ENCODE data around the gene AFF2. TPM values are rescaled to one million over a fixed set of nuclear protein-coding genes. Genes with fewer than 3 reads are reported as not detected.
"Not testable (repeated sequence)": the region's sequence is repeated elsewhere in the genome, so short reads cannot be mapped to it uniquely, and the experiment has no call there.

Gene AFF2
- total RNA-seq, 1 experiment from 2014 or later = 0.13 TPM

- Histone ChIP-seq H3K4me1 (replicated peaks) (no peaks in the 10 kb centered on the region), H3K27ac (no peak overlapping the region), H3K36me3 (no peaks in the 10 kb centered on the region), H3K27me3 (replicated peaks) (no peaks in the 10 kb centered on the region), H3K4me3 (no peak overlapping the region), H3K9me3 (replicated peaks) (no peaks in the 10 kb centered on the region)
- no peak for DNase-seq (ENCODE audit: low read depth in 1 of 2, low spot score in 2 of 2)
These were observed 405.0 kb downstream of the AFF2 start for GRCh38 chrX:148905400-148905799.

DNA sequence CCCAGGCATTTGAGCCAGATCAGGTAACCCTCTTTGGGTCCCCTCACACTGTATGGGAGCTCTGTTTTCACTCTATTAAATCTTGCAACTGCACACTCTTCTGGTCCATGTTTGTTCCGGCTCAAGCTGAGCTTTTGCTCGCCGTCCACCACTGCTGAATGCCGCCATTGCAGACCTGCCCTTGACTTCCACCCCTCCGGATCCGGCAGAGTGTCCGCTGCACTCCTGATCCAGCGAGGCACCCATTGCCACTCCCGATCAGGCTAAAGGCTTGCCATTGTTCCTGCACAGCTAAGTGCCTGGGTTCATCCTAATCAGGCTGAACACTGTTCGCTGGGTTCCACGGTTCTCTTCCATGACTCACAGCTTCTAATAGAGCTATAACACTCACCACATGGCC, 406.2 kb downstream of the AFF2 start:
- H3K27me3 ChIP-seq (replicated peaks); H3K36me3 ChIP-seq; H3K27ac ChIP-seq; H3K4me1 ChIP-seq (replicated peaks); H3K4me3 ChIP-seq; DNase-seq (ENCODE audit: low read depth in 1 of 2, low spot score in 2 of 2); H3K9me3 ChIP-seq (replicated peaks): not testable (repeated sequence)

- H3K4me1 ChIP-seq (replicated peaks) = no peaks in the 10 kb centered on the region
- no peaks in the 10 kb centered on the region for H3K36me3 ChIP-seq
- no peak overlapping the region for H3K4me3 ChIP-seq
- DNase-seq (ENCODE audit: low read depth in 1 of 2, low spot score in 2 of 2) = no peak
- no peaks in the 10 kb centered on the region for H3K27me3 ChIP-seq (replicated peaks)
- H3K9me3 ChIP-seq (replicated peaks) = no peaks in the 10 kb centered on the region
- H3K27ac ChIP-seq = no peak overlapping the region
These were observed 409.3 kb downstream of the AFF2 start for GRCh38 chrX:148909758-148910157.

DNA sequence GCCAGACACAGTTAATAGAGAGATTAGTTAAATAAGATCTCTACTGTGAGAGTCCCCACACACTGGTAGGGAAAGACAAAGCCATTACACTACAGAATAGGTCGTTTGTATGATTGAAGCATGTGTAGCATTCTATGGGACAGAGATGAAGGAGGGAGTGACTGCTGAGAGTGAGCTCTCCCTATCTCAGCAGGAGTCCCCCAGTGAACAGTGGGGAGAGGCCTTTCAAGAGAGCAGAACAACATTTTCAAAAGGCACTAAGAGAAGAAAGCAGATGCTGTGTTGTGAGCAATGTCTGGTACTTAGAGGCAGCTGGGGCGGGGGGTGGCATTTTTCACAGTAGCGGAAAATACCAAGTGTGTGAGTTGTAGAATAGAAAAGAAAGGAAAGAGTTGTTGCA, 413.6 kb downstream of the AFF2 start:
- Histone ChIP-seq H3K4me3 (no peak overlapping the region), H3K27me3 (replicated peaks) (no peaks in the 10 kb centered on the region), H3K9me3 (replicated peaks) (no peaks in the 10 kb centered on the region), H3K4me1 (replicated peaks) (no peaks in the 10 kb centered on the region), H3K36me3 (no peaks in the 10 kb centered on the region), H3K27ac (no peak overlapping the region)
- DNase-seq (ENCODE audit: low read depth in 1 of 2, low spot score in 2 of 2) = no peak

- Histone ChIP-seq H3K4me1 (replicated peaks) (no peaks in the 10 kb centered on the region), H3K27me3 (replicated peaks) (no peaks in the 10 kb centered on the region), H3K36me3 (no peaks in the 10 kb centered on the region), H3K9me3 (replicated peaks) (no peaks in the 10 kb centered on the region), H3K27ac (no peak overlapping the region), H3K4me3 (no peak overlapping the region)
- DNase-seq (ENCODE audit: low read depth in 1 of 2, low spot score in 2 of 2) = no peak
These were observed 414.4 kb downstream of the AFF2 start for GRCh38 chrX:148914783-148915182.

DNA sequence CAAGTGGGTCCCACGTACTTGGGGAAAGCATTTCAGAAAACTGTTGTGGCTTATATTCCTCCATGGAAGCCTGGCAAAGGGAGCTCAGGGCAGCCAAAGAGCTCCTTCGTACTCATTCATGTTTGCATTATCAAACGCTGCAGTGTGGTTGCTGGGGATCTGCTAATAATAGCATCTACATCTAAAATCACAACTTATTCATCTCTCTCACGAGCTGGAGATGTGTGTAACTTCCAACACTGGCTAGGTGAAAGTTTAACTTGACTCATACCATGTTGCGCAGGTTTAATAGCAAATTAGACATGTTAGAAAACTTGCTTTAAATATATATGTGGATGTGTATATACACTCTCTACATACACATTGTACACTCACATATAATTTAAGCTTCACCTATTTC, 415.1 kb downstream of the AFF2 start:
- no peaks in the 10 kb centered on the region for H3K36me3 ChIP-seq
- DNase-seq (ENCODE audit: low read depth in 1 of 2, low spot score in 2 of 2) = no peak
- no peaks in the 10 kb centered on the region for H3K27me3 ChIP-seq (replicated peaks)
- no peak overlapping the region for H3K27ac ChIP-seq
- H3K4me3 ChIP-seq = no peak overlapping the region
- H3K9me3 ChIP-seq (replicated peaks) = no peaks in the 10 kb centered on the region
- no peaks in the 10 kb centered on the region for H3K4me1 ChIP-seq (replicated peaks)

DNA sequence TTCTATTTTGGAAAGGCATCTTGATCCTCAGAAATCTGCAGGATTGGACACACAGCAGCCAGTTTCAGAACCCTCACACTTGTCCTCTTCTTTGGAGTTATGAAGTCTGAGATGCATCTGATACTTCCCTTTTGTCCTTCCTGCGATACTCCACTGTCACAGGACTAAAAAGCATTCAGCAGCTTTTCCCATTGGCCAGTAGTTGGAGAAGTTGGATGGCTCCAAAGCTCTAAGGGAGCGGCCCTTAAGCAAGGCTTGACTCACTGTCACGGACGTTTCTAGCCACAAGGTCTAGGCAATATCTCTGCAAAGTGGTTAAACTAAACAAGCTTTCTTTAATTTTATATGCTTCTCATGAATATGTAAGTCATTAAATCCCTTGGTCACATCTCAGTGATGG, 417.0 kb downstream of the AFF2 start:
- Histone ChIP-seq H3K4me1 (replicated peaks) (no peaks in the 10 kb centered on the region), H3K36me3 (no peaks in the 10 kb centered on the region), H3K27ac (no peak overlapping the region), H3K4me3 (no peak overlapping the region), H3K9me3 (replicated peaks) (no peaks in the 10 kb centered on the region), H3K27me3 (replicated peaks) (no peaks in the 10 kb centered on the region)
- DNase-seq (ENCODE audit: low read depth in 1 of 2, low spot score in 2 of 2) = no peak

GRCh38 chrX:148923631-148924030, 423.2 kb downstream of the AFF2 start:
- H3K4me1 ChIP-seq (replicated peaks) = no peaks in the 10 kb centered on the region
- DNase-seq (ENCODE audit: low read depth in 1 of 2, low spot score in 2 of 2) = no peak
- no peaks in the 10 kb centered on the region for H3K36me3 ChIP-seq
- H3K27me3 ChIP-seq (replicated peaks) = no peaks in the 10 kb centered on the region
- H3K9me3 ChIP-seq (replicated peaks) = no peaks in the 10 kb centered on the region
- H3K27ac ChIP-seq = no peak overlapping the region
- no peak overlapping the region for H3K4me3 ChIP-seq

GRCh38 chrX:148926371-148926770, 426.0 kb downstream of the AFF2 start:
- H3K27me3 ChIP-seq (replicated peaks) = no peaks in the 10 kb centered on the region

DNA sequence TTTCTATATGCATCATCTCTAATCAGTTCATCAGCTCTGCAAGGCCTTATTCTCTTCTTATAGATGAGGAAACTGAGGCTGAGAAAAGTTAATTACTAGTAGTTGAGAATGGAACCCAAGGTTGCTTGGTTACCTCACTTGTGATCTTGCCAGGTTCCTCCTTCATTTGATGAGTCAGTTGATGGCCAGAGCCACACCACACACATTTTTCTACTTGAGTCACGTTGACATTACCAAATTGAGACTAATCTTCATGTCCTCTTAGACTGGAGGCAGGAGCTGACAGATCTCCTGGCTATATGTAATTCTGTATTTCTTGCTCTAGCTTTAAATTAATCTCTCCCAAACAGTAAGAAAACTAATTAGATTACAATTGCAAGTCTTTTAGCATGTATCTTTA, 428.4 kb downstream of the AFF2 start:
- Histone ChIP-seq H3K27me3 (replicated peaks) (no peaks in the 10 kb centered on the region), H3K4me3 (no peak overlapping the region), H3K36me3 (no peaks in the 10 kb centered on the region), H3K27ac (no peak overlapping the region), H3K4me1 (replicated peaks) (no peaks in the 10 kb centered on the region), H3K9me3 (replicated peaks) (no peaks in the 10 kb centered on the region)
- no peak for DNase-seq (ENCODE audit: low read depth in 1 of 2, low spot score in 2 of 2)

More at GRCh38 chrX:148926371-148926770, 426.0 kb downstream of the AFF2 start:
- Histone ChIP-seq H3K4me1 (replicated peaks) (no peaks in the 10 kb centered on the region), H3K27ac (no peak overlapping the region), H3K36me3 (no peaks in the 10 kb centered on the region), H3K4me3 (no peak overlapping the region), H3K9me3 (replicated peaks) (no peaks in the 10 kb centered on the region)
- no peak for DNase-seq (ENCODE audit: low read depth in 1 of 2, low spot score in 2 of 2)

- Histone ChIP-seq H3K9me3 (replicated peaks) (no peaks in the 10 kb centered on the region), H3K36me3 (no peaks in the 10 kb centered on the region), H3K4me3 (no peak overlapping the region), H3K27ac (no peak overlapping the region), H3K4me1 (replicated peaks) (no peaks in the 10 kb centered on the region), H3K27me3 (replicated peaks) (no peaks in the 10 kb centered on the region)
- no peak for DNase-seq (ENCODE audit: low read depth in 1 of 2, low spot score in 2 of 2)
These were observed 429.3 kb downstream of the AFF2 start for GRCh38 chrX:148929686-148930085.

- H3K4me3 ChIP-seq = no peak overlapping the region
- DNase-seq (ENCODE audit: low read depth in 1 of 2, low spot score in 2 of 2) = no peak
These were observed 429.9 kb downstream of the AFF2 start for GRCh38 chrX:148930206-148930729.

GRCh38 chrX:148933881-148934280, 433.5 kb downstream of the AFF2 start:
- H3K36me3 ChIP-seq = no peaks in the 10 kb centered on the region
- no peaks in the 10 kb centered on the region for H3K9me3 ChIP-seq (replicated peaks)
- H3K27ac ChIP-seq = no peak overlapping the region
- no peak overlapping the region for H3K4me3 ChIP-seq
- no peaks in the 10 kb centered on the region for H3K27me3 ChIP-seq (replicated peaks)
- no peak for DNase-seq (ENCODE audit: low read depth in 1 of 2, low spot score in 2 of 2)
- no peaks in the 10 kb centered on the region for H3K4me1 ChIP-seq (replicated peaks)

More at GRCh38 chrX:148930206-148930729, 429.9 kb downstream of the AFF2 start:
- Histone ChIP-seq H3K27ac (no peak overlapping the region), H3K4me1 (replicated peaks) (no peaks in the 10 kb centered on the region), H3K36me3 (no peaks in the 10 kb centered on the region), H3K9me3 (replicated peaks) (no peaks in the 10 kb centered on the region), H3K27me3 (replicated peaks) (no peaks in the 10 kb centered on the region)

GRCh38 chrX:148938348-148938747, 437.9 kb downstream of the AFF2 start:
- DNase-seq (ENCODE audit: low read depth in 1 of 2, low spot score in 2 of 2) = no peak
- Histone ChIP-seq H3K9me3 (replicated peaks) (no peaks in the 10 kb centered on the region), H3K4me1 (replicated peaks) (no peaks in the 10 kb centered on the region), H3K27ac (no peak overlapping the region), H3K27me3 (replicated peaks) (no peaks in the 10 kb centered on the region), H3K4me3 (no peak overlapping the region), H3K36me3 (no peaks in the 10 kb centered on the region)

- Histone ChIP-seq H3K4me3 (no peak overlapping the region), H3K36me3 (no peaks in the 10 kb centered on the region), H3K27me3 (replicated peaks) (no peaks in the 10 kb centered on the region), H3K27ac (no peak overlapping the region), H3K9me3 (replicated peaks) (no peaks in the 10 kb centered on the region), H3K4me1 (replicated peaks) (no peaks in the 10 kb centered on the region)
- no peak for DNase-seq (ENCODE audit: low read depth in 1 of 2, low spot score in 2 of 2)
These were observed 440.1 kb downstream of the AFF2 start for GRCh38 chrX:148940411-148940996.
